Kidney epithelial cell (primary cell): Measurements from ENCODE around the gene MACC1. TPM values are rescaled to one million over a fixed set of nuclear protein-coding genes. Genes with fewer than 3 reads are reported as not detected.
"Not testable (repeated sequence)": the region's sequence is repeated elsewhere in the genome, so short reads cannot be mapped to it uniquely, and the experiment has no call there.

Experiments
- DNase-seq: peaks from one replicate; pipeline ENCODE4 v3.0.0-alpha.2; 2010; ENCODE audit warnings: low read depth
- H3K27me3 ChIP-seq: 2 replicates; pipeline ENCODE4 v1.6.0; 2011; ENCODE audit warnings: low read length; ENCODE audit not compliant: control insufficient read depth, insufficient read depth
- H3K36me3 ChIP-seq: 2 replicates; pipeline ENCODE4 v1.5.1; 2011; ENCODE audit warnings: low read length; ENCODE audit not compliant: control insufficient read depth, insufficient read depth
- H3K4me3 ChIP-seq: 2 replicates; pipeline ENCODE4 v1.5.1; 2011; ENCODE audit warnings: low read depth, mild to moderate bottlenecking, control low read depth, low read length
- total RNA-seq: library from RNA; depleted of rRNA; stranded (reverse); fragments of >200 nt; gene quantifications from 2 replicates; pipeline ENCODE4 v1.2.3, GENCODE V29; 2015
- TF ChIP-seq, protein P1 (sequence below): IDR thresholded peaks from 2 replicates; pipeline ENCODE4 v1.5.1; 2011; ENCODE audit warnings: mild to moderate bottlenecking, moderate library complexity, low read length, control low read depth, inconsistent platforms; ENCODE audit not compliant: insufficient read depth, poor library complexity, severe bottlenecking

The MACC1 gene
- total RNA-seq, 1 donor from 2014 or later, result 57.5 TPM

DNA sequence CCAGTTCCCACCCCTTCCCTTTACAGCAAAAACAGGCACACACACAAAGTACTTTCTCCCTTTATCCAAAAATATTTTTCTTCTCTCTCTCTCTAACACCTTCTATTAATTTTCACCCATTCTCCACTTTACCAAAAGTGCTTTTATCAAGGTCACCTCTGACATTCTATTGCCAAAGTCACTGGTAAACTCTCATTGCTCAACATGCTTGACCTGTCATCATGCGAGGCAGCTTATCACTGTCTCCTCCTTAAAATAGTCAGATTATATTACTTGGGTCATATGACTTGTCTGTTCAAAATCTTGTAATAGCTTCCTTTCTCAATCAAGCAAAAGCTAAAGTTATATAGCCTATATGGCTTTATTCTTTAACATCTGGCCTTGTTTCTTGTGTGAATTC lies 28.6 kb downstream of the MACC1 start:
- H3K4me3 ChIP-seq, result no peak overlapping the region
- TF ChIP-seq, protein P1, sequence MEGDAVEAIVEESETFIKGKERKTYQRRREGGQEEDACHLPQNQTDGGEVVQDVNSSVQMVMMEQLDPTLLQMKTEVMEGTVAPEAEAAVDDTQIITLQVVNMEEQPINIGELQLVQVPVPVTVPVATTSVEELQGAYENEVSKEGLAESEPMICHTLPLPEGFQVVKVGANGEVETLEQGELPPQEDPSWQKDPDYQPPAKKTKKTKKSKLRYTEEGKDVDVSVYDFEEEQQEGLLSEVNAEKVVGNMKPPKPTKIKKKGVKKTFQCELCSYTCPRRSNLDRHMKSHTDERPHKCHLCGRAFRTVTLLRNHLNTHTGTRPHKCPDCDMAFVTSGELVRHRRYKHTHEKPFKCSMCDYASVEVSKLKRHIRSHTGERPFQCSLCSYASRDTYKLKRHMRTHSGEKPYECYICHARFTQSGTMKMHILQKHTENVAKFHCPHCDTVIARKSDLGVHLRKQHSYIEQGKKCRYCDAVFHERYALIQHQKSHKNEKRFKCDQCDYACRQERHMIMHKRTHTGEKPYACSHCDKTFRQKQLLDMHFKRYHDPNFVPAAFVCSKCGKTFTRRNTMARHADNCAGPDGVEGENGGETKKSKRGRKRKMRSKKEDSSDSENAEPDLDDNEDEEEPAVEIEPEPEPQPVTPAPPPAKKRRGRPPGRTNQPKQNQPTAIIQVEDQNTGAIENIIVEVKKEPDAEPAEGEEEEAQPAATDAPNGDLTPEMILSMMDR, result no peak
- H3K27me3 ChIP-seq, result no peaks in the 10 kb centered on the region
- no peak for DNase-seq
- H3K36me3 ChIP-seq, result no peaks in the 10 kb centered on the region

DNA sequence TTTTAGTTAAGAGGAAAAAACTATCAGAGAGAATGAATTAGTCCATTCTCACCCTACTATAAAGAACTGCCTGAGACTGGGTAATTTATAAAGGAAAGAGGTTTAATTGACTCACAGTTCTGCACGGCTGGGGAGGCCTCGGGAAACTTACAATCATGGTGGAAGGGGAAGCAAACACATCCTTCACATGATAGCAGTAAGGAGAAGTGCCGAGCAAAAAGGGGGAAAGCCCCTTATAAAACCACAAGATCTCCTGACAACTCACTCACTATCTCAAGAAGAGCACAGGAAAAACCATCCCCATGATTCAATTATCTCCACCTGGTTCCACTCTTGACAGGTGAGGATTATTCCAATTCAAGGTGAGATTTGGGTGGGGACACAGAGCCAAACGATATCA lies 29.3 kb downstream of the MACC1 start:
- not testable (repeated sequence) for H3K36me3 ChIP-seq, H3K4me3 ChIP-seq, DNase-seq, H3K27me3 ChIP-seq

DNA sequence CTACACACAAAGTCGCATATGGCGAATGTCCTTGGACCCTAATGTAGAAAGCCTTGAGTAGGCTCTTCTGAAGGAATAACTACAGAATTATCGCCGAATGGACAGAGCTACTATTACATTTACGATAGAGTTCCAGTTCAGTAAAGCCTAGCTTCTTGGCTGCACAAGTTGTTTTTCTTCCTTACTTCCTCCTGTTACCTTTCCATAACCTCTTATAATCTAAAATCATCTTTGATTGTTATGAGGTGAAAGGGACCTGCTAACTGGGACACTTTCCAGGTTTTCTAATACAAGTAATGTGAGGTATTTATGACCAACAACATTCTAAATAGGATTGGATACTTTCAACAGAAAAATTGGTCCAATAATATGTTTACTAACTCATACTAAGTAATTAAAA lies 31.2 kb downstream of the MACC1 start:
- no peak for DNase-seq
- Histone ChIP-seq H3K4me3 (no peak overlapping the region), H3K27me3 (no peaks in the 10 kb centered on the region), H3K36me3 (no peaks in the 10 kb centered on the region)
- TF ChIP-seq, protein P1, result no peak

DNA sequence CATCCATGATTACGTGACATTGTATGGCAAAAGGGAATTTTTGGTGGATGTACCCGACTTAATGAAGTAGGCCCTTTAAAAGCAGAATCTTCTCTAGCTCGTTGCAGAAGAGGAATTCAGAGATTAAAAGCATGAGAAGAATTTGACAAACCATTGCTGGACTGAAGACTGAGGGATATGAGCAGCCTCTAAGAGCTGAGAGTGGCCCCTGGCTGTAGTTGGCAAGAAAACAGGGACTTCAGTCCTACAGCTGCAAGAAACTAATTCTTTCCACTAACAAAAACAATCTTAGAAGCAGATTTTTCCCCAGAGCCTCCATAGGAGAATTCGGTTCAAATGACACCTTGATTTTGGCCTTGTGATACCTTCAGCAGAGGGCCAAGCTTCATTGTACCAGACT lies 34.1 kb downstream of the MACC1 start:
- Histone ChIP-seq H3K4me3 (no peak overlapping the region), H3K27me3 (no peaks in the 10 kb centered on the region), H3K36me3 (no peaks in the 10 kb centered on the region)
- TF ChIP-seq, protein P1, result no peak
- no peak for DNase-seq

DNA sequence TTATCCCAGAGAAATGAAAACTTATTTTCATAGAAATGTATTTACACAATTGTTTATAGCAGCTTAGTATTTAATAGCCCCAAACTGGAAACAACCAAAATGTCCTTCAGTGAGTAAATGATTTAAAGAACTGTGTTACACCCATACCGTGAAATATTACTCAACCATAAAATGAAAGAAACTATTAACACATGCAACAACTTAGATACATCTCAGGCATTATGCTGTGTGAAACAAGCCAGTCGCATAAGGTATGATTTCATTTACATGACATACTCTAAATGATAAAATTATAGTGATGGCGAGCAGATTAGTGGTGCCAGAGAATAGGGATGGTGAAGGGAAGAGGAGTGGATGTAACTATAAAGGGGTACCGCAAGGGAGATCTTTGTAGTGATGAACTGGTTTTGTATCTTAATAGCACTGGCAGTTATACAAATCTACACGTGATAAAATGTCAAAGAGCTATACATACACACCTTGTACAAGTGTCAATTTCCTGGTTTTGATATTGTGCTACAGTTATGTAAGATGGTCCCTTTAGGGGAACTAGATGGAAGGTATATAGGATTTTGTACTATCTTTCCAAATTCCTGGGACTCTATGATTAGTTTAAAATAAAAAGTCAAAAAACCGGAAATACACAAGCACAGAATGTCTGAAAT lies 40.5 kb downstream of the MACC1 start:
- DNase-seq, result no peak
- TF ChIP-seq, protein P1, result no peak
- Histone ChIP-seq H3K4me3 (no peak overlapping the region), H3K36me3 (no peaks in the 10 kb centered on the region), H3K27me3 (no peaks in the 10 kb centered on the region)

DNA sequence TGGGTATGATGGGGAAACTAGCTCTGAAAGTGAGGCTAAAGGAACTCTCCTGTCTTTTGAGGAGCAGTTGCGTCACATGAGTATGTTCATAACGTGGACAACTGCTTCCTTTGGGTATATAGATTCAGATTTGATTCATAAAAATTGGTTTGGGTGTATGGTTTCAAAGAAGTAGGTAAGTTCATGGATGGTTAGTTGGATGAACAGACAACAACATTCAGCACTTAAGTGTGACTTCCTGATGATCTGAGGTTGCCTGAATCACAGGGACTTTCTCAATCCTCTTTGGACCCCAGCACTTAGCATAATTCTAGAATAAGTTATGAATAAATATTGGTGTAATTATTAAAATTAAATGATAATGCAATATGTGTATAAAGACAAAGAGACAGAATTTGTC lies 43.4 kb downstream of the MACC1 start:
- TF ChIP-seq, protein P1, result no peak
- H3K4me3 ChIP-seq, result no peak overlapping the region
- no peak for DNase-seq
- no peaks in the 10 kb centered on the region for H3K36me3 ChIP-seq
- no peaks in the 10 kb centered on the region for H3K27me3 ChIP-seq
